Kidney epithelial cell (primary cell): Measurements from ENCODE around the gene AKT1S1. TPM values are rescaled to one million over a fixed set of nuclear protein-coding genes. Genes with fewer than 3 reads are reported as not detected.

ENCODE experiments used
- DNase-seq: peaks from one replicate; pipeline ENCODE4 v3.0.0-alpha.2; 2010; ENCODE audit warnings: low read depth
- H3K27me3 ChIP-seq: 2 replicates; pipeline ENCODE4 v1.6.0; 2011; ENCODE audit warnings: low read length; ENCODE audit not compliant: control insufficient read depth, insufficient read depth
- H3K36me3 ChIP-seq: 2 replicates; pipeline ENCODE4 v1.5.1; 2011; ENCODE audit warnings: low read length; ENCODE audit not compliant: control insufficient read depth, insufficient read depth
- H3K4me3 ChIP-seq: 2 replicates; pipeline ENCODE4 v1.5.1; 2011; ENCODE audit warnings: low read depth, mild to moderate bottlenecking, control low read depth, low read length
- total RNA-seq: library from RNA; depleted of rRNA; stranded (reverse); fragments of >200 nt; gene quantifications from 2 replicates; pipeline ENCODE4 v1.2.3, GENCODE V29; 2015
- TF ChIP-seq, protein P1 (sequence below): IDR thresholded peaks from 2 replicates; pipeline ENCODE4 v1.5.1; 2011; ENCODE audit warnings: mild to moderate bottlenecking, moderate library complexity, low read length, control low read depth, inconsistent platforms; ENCODE audit not compliant: insufficient read depth, poor library complexity, severe bottlenecking

AKT1S1 gene
- total RNA-seq, 1 donor from 2014 or later, result 23.2 TPM

DNA sequence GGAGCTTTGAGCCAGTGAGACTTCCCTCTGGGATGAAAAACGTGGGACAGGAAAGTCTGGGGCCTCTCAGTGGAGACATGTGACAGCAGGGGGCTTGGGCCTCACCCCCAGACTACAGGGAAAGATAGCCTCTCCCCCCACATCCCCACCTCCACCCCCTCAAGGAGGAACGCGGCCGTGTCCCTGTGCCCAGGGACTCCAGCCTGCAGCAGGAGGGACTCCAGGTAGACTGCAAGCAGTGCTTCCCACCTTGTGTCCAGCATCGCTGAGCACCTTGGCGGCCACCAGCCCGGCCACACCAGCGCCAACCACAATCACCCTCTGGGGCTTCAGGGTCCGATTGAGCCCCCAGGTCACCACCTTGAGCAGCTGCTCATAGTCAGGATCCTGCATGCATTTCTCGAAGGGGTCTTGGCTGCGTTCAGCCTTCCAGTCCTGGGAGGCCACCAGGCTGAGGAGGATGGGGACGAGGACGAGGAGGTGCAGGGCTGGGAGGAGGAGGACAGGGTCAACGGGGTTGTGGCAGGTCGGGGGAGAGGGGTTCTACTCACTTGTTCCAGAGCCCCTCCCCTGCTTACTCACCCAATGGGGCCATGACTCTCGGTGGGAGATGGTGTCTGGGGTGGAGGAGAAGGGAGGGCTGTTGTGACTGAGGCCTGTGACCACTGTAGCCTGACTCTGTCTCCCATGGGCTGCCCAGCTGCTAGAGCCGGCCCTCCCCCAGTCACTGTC, 18.6 kb upstream of the AKT1S1 start:
- Histone ChIP-seq H3K36me3 (no peaks in the 10 kb centered on the region), H3K4me3 (no peak overlapping the region), H3K27me3 (no peaks in the 10 kb centered on the region)
- no peak for DNase-seq
- TF ChIP-seq, protein P1, sequence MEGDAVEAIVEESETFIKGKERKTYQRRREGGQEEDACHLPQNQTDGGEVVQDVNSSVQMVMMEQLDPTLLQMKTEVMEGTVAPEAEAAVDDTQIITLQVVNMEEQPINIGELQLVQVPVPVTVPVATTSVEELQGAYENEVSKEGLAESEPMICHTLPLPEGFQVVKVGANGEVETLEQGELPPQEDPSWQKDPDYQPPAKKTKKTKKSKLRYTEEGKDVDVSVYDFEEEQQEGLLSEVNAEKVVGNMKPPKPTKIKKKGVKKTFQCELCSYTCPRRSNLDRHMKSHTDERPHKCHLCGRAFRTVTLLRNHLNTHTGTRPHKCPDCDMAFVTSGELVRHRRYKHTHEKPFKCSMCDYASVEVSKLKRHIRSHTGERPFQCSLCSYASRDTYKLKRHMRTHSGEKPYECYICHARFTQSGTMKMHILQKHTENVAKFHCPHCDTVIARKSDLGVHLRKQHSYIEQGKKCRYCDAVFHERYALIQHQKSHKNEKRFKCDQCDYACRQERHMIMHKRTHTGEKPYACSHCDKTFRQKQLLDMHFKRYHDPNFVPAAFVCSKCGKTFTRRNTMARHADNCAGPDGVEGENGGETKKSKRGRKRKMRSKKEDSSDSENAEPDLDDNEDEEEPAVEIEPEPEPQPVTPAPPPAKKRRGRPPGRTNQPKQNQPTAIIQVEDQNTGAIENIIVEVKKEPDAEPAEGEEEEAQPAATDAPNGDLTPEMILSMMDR, result no peak

DNA sequence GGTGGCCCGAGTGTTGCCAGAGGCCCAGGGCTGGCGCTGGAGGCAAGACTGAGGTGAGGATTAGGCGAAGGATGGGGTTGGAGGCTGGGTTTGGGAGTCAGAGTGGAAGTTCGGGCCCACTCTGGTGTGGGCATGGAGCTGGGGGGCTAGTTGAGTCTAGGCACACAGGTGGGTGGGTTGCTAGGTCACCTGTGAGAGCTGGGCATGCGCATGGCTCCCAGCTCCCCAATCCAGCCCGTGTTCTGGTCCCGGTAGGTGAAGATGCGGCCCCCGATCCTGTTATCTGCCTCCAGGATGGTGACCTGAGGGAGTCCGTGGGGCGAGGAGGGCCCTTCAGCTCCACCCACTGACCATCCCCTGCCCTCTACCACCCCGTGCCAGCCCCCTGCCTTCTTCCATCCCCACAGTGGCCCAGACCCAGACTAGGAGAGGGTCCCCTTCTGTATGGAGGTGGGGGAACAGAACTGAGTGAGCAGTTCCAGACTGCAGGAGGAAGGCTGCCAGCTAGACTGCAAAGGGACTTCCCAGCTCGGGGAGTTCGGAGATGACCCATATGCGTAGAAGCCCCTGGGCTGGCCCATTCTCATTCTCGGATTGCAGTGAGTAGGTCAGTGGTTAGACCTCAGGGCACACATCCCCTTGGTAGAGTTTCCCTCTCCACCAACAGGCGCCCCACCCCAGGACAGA, 17.9 kb upstream of the AKT1S1 start:
- Histone ChIP-seq H3K27me3 (peaks cover 4% of the 10 kb centered on the region), H3K36me3 (no peaks in the 10 kb centered on the region), H3K4me3 (no peak overlapping the region)
- DNase-seq, result no peak
- TF ChIP-seq, protein P1, result no peak

DNA sequence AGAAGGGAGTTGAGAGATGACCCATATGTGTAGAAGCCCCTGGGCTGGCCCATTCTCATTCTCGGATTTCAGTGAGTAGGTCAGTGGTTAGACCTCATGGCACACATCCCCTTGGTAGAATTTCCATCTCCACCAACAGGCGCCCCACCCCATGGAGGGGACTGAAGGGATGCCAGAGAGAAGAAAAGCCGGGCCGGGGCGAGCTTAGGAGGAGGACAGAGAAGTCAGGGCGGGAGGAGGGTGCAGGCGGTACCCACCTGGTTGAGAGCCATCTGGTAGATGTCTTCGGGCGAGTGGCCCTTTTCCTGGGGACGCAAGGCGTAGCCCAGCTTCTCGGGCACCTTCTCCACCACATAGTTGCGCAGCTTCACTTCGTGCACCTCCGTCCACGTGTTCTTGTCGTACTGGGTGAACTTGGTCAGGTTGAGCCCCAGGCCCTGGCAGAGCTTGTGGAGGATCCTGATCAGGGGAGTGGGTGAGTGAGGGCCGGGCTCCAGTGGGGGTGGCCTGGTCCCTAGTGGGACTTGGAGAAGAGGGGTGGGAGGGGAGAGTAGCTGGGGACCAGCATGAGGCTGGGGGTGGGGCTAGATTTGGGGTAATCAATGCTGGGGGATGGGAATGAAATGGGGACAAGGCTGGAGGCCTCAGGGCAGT, 17.0 kb upstream of the AKT1S1 start:
- Histone ChIP-seq H3K36me3 (no peaks in the 10 kb centered on the region), H3K4me3 (no peak overlapping the region), H3K27me3 (peaks cover 8% of the 10 kb centered on the region)
- TF ChIP-seq, protein P1, result no peak
- DNase-seq, result no peak

DNA sequence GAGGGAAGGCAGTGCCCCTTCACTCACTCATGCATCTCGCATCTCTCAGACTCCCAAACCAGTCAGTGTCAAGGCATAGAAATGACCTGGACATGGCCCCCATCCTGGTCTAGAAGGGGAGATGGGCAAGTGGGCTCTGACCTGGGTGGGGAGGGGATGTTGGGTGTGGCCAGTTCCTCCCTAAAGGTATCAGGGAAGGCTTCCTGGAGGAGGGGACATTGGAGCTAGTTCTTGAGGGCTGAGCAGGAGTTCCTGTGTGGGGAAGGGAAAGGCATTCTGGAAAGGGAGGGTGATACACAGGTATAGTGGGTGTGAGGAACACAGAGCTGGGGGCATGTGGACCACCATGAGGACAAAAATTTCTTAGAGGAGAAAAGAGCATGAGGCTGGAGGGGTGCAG, 15.6 kb upstream of the AKT1S1 start:
- peaks cover 8% of the 10 kb centered on the region for H3K27me3 ChIP-seq
- H3K36me3 ChIP-seq, result no peaks in the 10 kb centered on the region
- no peak for DNase-seq
- H3K4me3 ChIP-seq, result no peak overlapping the region
- TF ChIP-seq, protein P1, result no peak

DNA sequence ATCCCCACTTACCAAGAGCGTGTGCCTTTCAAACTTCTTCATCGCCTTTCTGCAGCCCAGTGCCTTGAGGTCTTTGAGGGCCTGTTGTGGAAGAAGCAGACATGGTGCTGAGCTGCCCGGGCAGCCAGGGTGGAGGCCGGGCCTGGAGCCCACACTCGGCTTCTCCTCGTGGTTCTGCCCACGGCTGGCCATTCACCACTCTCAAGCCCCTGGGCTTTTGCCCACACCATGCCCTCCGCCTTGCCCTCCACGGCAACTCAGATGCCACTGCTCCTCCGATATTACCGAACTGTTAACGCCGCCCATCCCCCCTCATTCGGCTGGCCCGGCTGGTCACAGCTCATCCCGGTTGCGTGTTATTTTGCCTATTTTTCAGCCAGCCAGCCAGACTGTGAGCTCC, 14.2 kb upstream of the AKT1S1 start:
- TF ChIP-seq, protein P1, result no peak
- Histone ChIP-seq H3K4me3 (no peak overlapping the region), H3K36me3 (no peaks in the 10 kb centered on the region), H3K27me3 (peaks cover 8% of the 10 kb centered on the region)
- DNase-seq, result no peak
